Spleen (tissue), 11 donors: Measurements from ENCODE around the gene PRPH. TPM values are rescaled to one million over a fixed set of nuclear protein-coding genes. Genes with fewer than 3 reads are reported as not detected.

Experiments used
- DNase-seq: peaks from one replicate; pipeline ENCODE4 v3.0.0-alpha.2; 2020
- H3K27ac ChIP-seq, 8 donors: fragments of 200-600 bp; sonication (generic) in 7 of 8; 1 replicate in 4 of 8; 2 replicates in 4 of 8; pipeline versions ENCODE4 v1.5.0 to v1.8.0; 2016 to 2021; ENCODE audit warnings: inconsistent platforms in 4 of 8, mild to moderate bottlenecking in 4 of 8, moderate library complexity in 1 of 8
- H3K27me3 ChIP-seq, 7 donors: fragments of 200-600 bp; sonication (generic) in 6 of 7; replicated peaks in 1 of 7; 1 replicate in 4 of 7; 2 replicates in 3 of 7; pipeline versions ENCODE4 v1.5.0 to v1.8.0; 2016 to 2021; ENCODE audit warnings: inconsistent platforms in 3 of 7, mild to moderate bottlenecking in 1 of 7
- H3K36me3 ChIP-seq, 6 donors: fragments of 200-600 bp; sonication (generic) in 5 of 6; 1 replicate in 4 of 6; 2 replicates in 2 of 6; pipeline versions ENCODE4 v1.5.0 to v1.8.0; 2016 to 2021; ENCODE audit warnings: inconsistent platforms in 2 of 6
- H3K4me1 ChIP-seq, 6 donors: fragments of 200-600 bp; sonication (generic) in 5 of 6; 1 replicate in 3 of 6; 2 replicates in 3 of 6; pipeline versions ENCODE4 v1.5.0 to v1.8.0; 2016 to 2021; ENCODE audit warnings: inconsistent platforms in 3 of 6
- H3K4me3 ChIP-seq, 8 donors: fragments of 200-600 bp; sonication (generic) in 7 of 8; 1 replicate in 4 of 8; 2 replicates in 4 of 8; pipeline versions ENCODE4 v1.5.0 to v1.8.0; 2016 to 2021; ENCODE audit warnings: inconsistent platforms in 4 of 8, mild to moderate bottlenecking in 4 of 8, moderate library complexity in 2 of 8
- H3K9me3 ChIP-seq, 8 donors: fragments of 200-600 bp; sonication (generic) in 7 of 8; 1 replicate in 4 of 8; 2 replicates in 4 of 8; pipeline versions ENCODE4 v1.5.0 to v1.8.0; 2016 to 2021; ENCODE audit warnings: inconsistent platforms in 4 of 8
- POLR2A ChIP-seq, 3 donors: fragments of 450-650 bp; IDR thresholded peaks; one replicate each; pipeline ENCODE4 v1.5.1; 2017; ENCODE audit warnings: antibody characterized with exemption in 3 of 3, mild to moderate bottlenecking in 1 of 3
- POLR2AphosphoS5 ChIP-seq, 3 donors: sonication (generic); formaldehyde crosslinking; IDR thresholded peaks; one replicate each; pipeline ENCODE4 v1.5.1; 2017; ENCODE audit warnings: antibody characterized with exemption in 3 of 3
- WGBS, 5 donors: extraction: QIAGEN DNeasy Blood & Tissue Kit in 3 of 5; methylation state at CpG; one replicate each; pipeline versions ENCODE4 v1.1.5 to v1.1.7; 2013 to 2018; 5-methylcytosine and 5-hydroxymethylcytosine counted together
- intact Hi-C: fragments of 100-400 bp; cut with DNase I; formaldehyde crosslinking; loops from one replicate; pipeline ENCODE4 v1.15.0; 2023; ENCODE audit warnings: low total_unique reads
- polyA plus RNA-seq, 3 donors: library from polyadenylated mRNA; stranded (reverse); fragments of 200-250 nt; gene quantifications; one replicate each; pipeline ENCODE4 v1.2.1, GENCODE V29; 2013
- total RNA-seq, 7 donors: library from RNA; depleted of rRNA in 3 of 7; stranded (reverse); fragments of >200 nt in 3 of 7; fragmentation: NEBNext Ultra II Directional in 4 of 7; extraction: Animal tissue kit (Norgen Biotek cat#: 25700) in 4 of 7; gene quantifications; one replicate each; pipeline versions ENCODE4 v1.1.0 to v1.2.1, GENCODE V29; 2016 to 2021
- TF ChIP-seq, protein P1 (sequence below), 11 experiments: fragments of 200-600 bp in 7 of 11; fragments of 450-650 bp in 4 of 11; sonication (generic) in 4 of 11; IDR thresholded peaks in 8 of 11; conservative IDR thresholded peaks in 3 of 11; 1 replicate in 7 of 11; 2 replicates in 4 of 11; pipeline versions ENCODE4 v1.4.0 to v1.8.0; 2016 to 2021; ENCODE audit warnings: antibody characterized with exemption in 11 of 11, inconsistent platforms in 4 of 11, mild to moderate bottlenecking in 1 of 11
- donor health status: healthy with polysubstance abuse.
- donor health status: DM: no; HTN: no; CAD: no; lungs with moderate emphysema.
- donor health status: DM: no; HTN: no; CAD: no.
- donor health status: Bipolar disorder and iron deficiency.
- donor health status: healthy.
- donor health status: DM: no; HTN: no; CAD: no.
- donor health status: DM: yes; HTN: yes; CAD: no.

The PRPH gene
- total and polyA plus RNA-seq, 10 donors = 0.26 to 3.0 (median 1.0) TPM

DNA sequence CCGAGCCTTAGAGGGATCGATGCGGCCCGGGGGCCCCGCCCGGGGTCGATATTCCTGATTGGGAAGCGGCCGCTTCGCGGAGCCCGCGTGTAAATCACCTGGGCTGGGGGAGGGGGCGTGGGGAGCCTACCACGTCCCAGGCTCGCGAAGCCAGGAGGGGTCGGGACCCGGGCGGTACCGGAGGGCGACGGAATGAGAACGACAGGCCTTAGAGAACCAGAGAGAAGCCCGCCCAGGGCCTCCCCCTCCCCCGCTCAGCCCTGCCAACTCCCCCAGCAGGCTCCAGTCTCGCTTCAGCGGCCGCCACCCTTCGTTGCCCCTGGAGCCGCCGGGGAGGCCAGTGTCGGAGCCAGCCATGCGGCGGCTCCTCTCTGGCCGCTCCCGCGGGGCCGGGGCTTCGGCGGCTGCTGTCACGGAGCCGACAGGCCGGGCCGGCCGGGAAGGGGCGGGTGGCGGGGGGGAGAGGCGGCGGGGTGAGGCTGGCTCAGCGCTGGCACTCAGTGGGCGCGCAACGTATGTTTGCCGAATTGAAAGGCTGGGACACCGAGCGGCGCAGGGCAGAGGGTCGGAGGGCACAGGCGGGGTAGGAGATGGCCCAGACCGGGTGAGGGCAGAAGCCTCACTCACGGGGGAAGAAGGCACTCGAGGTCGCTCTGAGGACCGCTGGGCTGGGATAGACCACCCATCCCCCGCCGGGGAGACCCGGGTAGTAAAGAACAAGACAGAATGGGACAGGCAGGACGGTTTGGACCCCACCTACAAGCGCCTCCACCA, 50.3 kb downstream of the PRPH start:
- DNase-seq = no peak
- 1 to 7% (median 2%) methylated on average over 30 to 70 of the region's 70 CpGs for WGBS, 5 donors
- H3K9me3 ChIP-seq = no peaks in the 10 kb centered on the region
- intact Hi-C loops = no loop called here
- H3K4me1 ChIP-seq = peaks cover 48 to 72% (median 63%) of the 10 kb centered on the region in 6 donors
- H3K4me3 ChIP-seq = peak overlapping the region in 6 of 8 donors; percentile 19 to 65 (median 34)
- H3K27ac ChIP-seq = no peak overlapping the region
- peaks cover 23 to 98% (median 72%) of the 10 kb centered on the region in 7 donors for H3K27me3 ChIP-seq
- TF ChIP-seq, protein P1, sequence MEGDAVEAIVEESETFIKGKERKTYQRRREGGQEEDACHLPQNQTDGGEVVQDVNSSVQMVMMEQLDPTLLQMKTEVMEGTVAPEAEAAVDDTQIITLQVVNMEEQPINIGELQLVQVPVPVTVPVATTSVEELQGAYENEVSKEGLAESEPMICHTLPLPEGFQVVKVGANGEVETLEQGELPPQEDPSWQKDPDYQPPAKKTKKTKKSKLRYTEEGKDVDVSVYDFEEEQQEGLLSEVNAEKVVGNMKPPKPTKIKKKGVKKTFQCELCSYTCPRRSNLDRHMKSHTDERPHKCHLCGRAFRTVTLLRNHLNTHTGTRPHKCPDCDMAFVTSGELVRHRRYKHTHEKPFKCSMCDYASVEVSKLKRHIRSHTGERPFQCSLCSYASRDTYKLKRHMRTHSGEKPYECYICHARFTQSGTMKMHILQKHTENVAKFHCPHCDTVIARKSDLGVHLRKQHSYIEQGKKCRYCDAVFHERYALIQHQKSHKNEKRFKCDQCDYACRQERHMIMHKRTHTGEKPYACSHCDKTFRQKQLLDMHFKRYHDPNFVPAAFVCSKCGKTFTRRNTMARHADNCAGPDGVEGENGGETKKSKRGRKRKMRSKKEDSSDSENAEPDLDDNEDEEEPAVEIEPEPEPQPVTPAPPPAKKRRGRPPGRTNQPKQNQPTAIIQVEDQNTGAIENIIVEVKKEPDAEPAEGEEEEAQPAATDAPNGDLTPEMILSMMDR (IDR thresholded peaks at IDR 0.05 in 8 of 11, conservative IDR thresholded peaks at IDR 0.05 in 3 of 11) = no peak
- TF ChIP-seq POLR2A (IDR thresholded peaks at IDR 0.05) (no peak), POLR2AphosphoS5 (IDR thresholded peaks at IDR 0.05) (no peak)
- H3K36me3 ChIP-seq = no peaks in the 10 kb centered on the region

DNA sequence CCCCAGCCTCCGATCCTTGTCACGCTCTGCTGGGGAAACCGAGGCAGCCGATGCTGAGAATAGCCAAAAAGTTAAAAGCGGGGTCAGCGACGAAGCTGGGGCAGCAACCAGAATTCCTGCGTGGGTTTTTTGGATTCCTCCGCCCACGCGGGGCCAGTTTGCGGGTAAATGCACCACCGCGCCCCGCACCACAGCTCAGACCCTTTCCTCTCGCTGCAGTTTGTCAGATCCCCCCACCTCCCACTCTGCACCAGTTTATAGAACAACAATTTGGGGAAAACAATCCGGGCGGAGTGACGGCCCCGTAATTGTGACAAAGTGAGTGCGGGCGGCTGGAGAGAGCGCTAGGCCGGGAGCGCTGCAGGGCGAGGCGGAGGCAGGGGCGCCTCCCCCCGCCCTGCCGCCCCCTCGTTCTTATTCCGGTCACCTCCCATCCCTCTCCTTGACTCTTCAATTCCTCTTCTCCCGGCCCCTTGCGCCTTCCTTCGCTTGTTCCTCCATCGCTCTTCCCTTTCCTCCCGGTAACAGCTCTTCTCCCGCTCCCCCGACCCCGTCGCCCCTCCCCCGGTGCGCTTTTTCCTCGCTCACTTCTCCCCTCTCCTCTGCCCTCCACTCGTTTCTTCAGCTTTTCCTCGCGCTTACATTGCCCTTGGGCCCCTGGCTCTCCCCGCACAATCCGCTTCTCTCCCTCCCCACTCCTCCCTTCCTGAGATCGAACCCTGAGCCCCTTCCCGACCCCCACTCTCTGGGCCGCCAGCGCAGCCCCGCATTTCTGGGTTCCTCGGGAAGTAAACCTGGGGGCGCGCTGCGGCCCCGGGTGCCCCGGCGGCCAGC, 51.1 kb downstream of the PRPH start:
- Histone ChIP-seq H3K9me3 (no peaks in the 10 kb centered on the region), H3K36me3 (no peaks in the 10 kb centered on the region), H3K27ac (no peak overlapping the region), H3K4me1 (peaks cover 48 to 72% (median 63%) of the 10 kb centered on the region in 6 donors), H3K4me3 (peak overlapping the region in 7 of 8 donors; percentile 5 to 65 (median 29)), H3K27me3 (peaks cover 23 to 100% (median 76%) of the 10 kb centered on the region in 7 donors)
- 2 to 3% (median 2%) methylated on average over 56 to 61 of the region's 61 CpGs for WGBS, 5 donors
- TF ChIP-seq, protein P1 (IDR thresholded peaks at IDR 0.05 in 8 of 11, conservative IDR thresholded peaks at IDR 0.05 in 3 of 11) = no peak
- TF ChIP-seq POLR2AphosphoS5 (IDR thresholded peaks at IDR 0.05) = no peak
- TF ChIP-seq POLR2A (IDR thresholded peaks at IDR 0.05) = no peak
- intact Hi-C loops = no loop called here
- no peak for DNase-seq

DNA sequence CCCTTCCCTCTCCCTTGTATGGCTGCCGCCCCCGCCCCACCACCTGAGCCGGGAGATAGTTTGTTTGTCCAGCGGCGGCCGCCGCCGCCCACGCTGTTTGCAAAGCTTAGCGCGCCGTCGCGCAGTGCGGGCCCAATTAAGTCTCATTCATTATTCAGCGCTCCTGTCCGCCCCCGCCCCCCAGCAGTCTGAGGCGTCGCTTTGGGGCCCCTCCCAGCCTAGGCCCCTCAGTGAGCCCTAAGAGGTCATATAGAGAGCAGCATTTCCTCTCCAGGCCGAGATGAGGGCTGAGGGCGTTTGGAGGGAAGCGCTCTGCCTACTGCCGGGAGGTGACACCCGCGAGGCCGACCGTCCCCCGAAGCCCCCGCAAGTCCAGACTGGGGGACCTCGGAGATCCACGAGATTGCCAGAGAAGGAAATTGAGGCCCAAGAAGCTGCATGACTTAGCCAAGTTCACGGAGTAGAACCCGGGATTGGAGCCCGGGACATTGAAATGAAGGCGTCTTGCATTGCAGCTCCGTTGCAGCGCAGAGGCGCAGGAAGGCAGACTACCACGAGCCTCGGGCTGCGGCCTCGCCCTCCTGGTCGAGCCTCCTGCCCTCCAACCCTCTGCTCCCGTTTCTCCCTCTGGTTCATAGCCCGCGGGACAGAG, 51.8 kb downstream of the PRPH start, which contains the start of gene DNAJC22:
DNAJC22 (plus strand) TSS at position 230 of the 652 bp plus-strand sequence. CDS start 1,985 bp downstream, outside the sequence.
- 1% methylated on average over 41 to 47 of the region's 47 CpGs for whole genome bisulfite sequencing, 5 donors
- no peak for DNase-seq
- intact Hi-C loops = no loop called here
- TF ChIP-seq, protein P1 (IDR thresholded peaks at IDR 0.05 in 8 of 11, conservative IDR thresholded peaks at IDR 0.05 in 3 of 11) = no peak
- no peak for TF ChIP-seq POLR2A (IDR thresholded peaks at IDR 0.05)
- no peak for TF ChIP-seq POLR2AphosphoS5 (IDR thresholded peaks at IDR 0.05)
- Histone ChIP-seq H3K27ac (no peak within 1 kb of the TSS), H3K36me3 (no peaks in the 10 kb centered on the region), H3K9me3 (no peaks in the 10 kb centered on the region), H3K4me3 (peak within 1 kb of the TSS; percentile 5 to 65 (median 27)), H3K27me3 (peaks cover 23 to 100% (median 83%) of the 10 kb centered on the region in 7 donors), H3K4me1 (peaks cover 48 to 67% (median 60%) of the 10 kb centered on the region in 6 donors)
